IMR-90 (cell line): Measurements from ENCODE around the gene TSGA10IP. TPM values are rescaled to one million over a fixed set of nuclear protein-coding genes. Genes with fewer than 3 reads are reported as not detected.

Source experiments
- ATAC-seq: fragments of 200-7000 bp; cut with Tn5 transposase; 2 replicates; pipeline ENCODE4 v1.9.1; 2020; ENCODE audit warnings: low read depth, mild to moderate bottlenecking, moderate library complexity
- BruUV-seq: library from RNA; stranded (reverse); fragments of 400-500 nt; replicated peaks from 2 replicates; lab custom pipeline; 2021; lab: Mats Ljungman, UMichigan
- CTCF ChIA-PET: fragments of 300-600 bp; formaldehyde crosslinking; extraction: SDS; loops from one replicate; lab custom pipeline; 2021; ENCODE audit warnings: antibody characterized with exemption; lab: Yijun Ruan, JAX
- POLR2A ChIA-PET: fragments of 300-600 bp; sonication (Branson Sonifier 250); formaldehyde crosslinking; loops from one replicate; lab custom pipeline; 2022; ENCODE audit warnings: antibody characterized with exemption; ENCODE audit not compliant: unreplicated experiment; lab: Charles Lee
- DNase-seq: peaks from one replicate; pipeline ENCODE4 v3.0.0; 2013
- H2AFZ ChIP-seq: replicated peaks from 2 replicates; pipeline ENCODE3; 2013; ENCODE audit warnings: low read length, mild to moderate bottlenecking; ENCODE audit not compliant: poor library complexity
- H2AK5ac ChIP-seq: 2 replicates; pipeline ENCODE4 v1.6.1; 2013; ENCODE audit warnings: low read depth, low read length, inconsistent platforms
- H2AK9ac ChIP-seq: replicated peaks from 2 replicates; pipeline ENCODE3; 2013; ENCODE audit warnings: mild to moderate bottlenecking, low read depth, low read length, moderate library complexity; ENCODE audit not compliant: poor library complexity
- H2BK120ac ChIP-seq: 2 replicates; pipeline ENCODE4 v1.6.1; 2013; ENCODE audit warnings: low read depth, low read length, inconsistent platforms
- H2BK15ac ChIP-seq: 3 replicates; pipeline ENCODE4 v1.6.1; 2013; ENCODE audit warnings: low read depth, low read length, inconsistent platforms
- H2BK20ac ChIP-seq: 2 replicates; pipeline ENCODE4 v1.6.1; 2013; ENCODE audit warnings: low read depth, mild to moderate bottlenecking, inconsistent platforms, low read length, moderate library complexity
- H2BK5ac ChIP-seq: 2 replicates; pipeline ENCODE4 v1.6.1; 2013; ENCODE audit warnings: mild to moderate bottlenecking, low read depth, low read length, inconsistent platforms; ENCODE audit not compliant: poor library complexity, severe bottlenecking
- H3K14ac ChIP-seq: replicated peaks from 2 replicates; pipeline ENCODE4 v1.6.1; 2013; ENCODE audit warnings: low read depth, low read length, inconsistent platforms
- H3K18ac ChIP-seq: 2 replicates; pipeline ENCODE4 v1.6.1; 2013; ENCODE audit warnings: low read depth, low read length, control low read depth
- H3K23ac ChIP-seq: 2 replicates; pipeline ENCODE4 v1.6.1; 2013; ENCODE audit warnings: low read depth, low read length, inconsistent platforms
- H3K27ac ChIP-seq: 2 replicates; pipeline ENCODE4 v1.5.1; 2013; ENCODE audit warnings: mild to moderate bottlenecking, control low read depth, low read length; ENCODE audit not compliant: insufficient read depth
- H3K27me3 ChIP-seq: 2 replicates; pipeline ENCODE4 v1.6.1; 2013; ENCODE audit warnings: low read length; ENCODE audit not compliant: control insufficient read depth, insufficient read depth
- H3K36me3 ChIP-seq: 2 replicates; pipeline ENCODE4 v1.6.1; 2013; ENCODE audit warnings: low read length, mixed read lengths; ENCODE audit not compliant: control insufficient read depth, insufficient read depth
- H3K4ac ChIP-seq: 2 replicates; pipeline ENCODE4 v1.6.1; 2013; ENCODE audit warnings: low read depth, low read length, inconsistent platforms
- H3K4me1 ChIP-seq: 2 replicates; pipeline ENCODE4 v1.6.1; 2013; ENCODE audit warnings: low read length, mixed read lengths; ENCODE audit not compliant: control insufficient read depth, insufficient read depth
- H3K4me2 ChIP-seq: 2 replicates; pipeline ENCODE4 v1.6.1; 2013; ENCODE audit warnings: low read depth, mild to moderate bottlenecking, control low read depth, low read length, moderate library complexity
- H3K4me3 ChIP-seq: 2 replicates; pipeline ENCODE4 v1.5.1; 2013; ENCODE audit warnings: low read depth, mild to moderate bottlenecking, control low read depth, low read length, moderate library complexity; ENCODE audit not compliant: insufficient read depth
- H3K56ac ChIP-seq: 2 replicates; pipeline ENCODE4 v1.6.1; 2013; ENCODE audit warnings: low read length, inconsistent platforms; ENCODE audit not compliant: insufficient read depth; ENCODE audit errors: extremely low read depth
- H3K79me1 ChIP-seq, 2 experiments: 2 replicates each; pipeline ENCODE4 v1.6.1; 2013; ENCODE audit warnings: low read length in 2 of 2, inconsistent platforms in 1 of 2, low read depth in 1 of 2
- H3K9ac ChIP-seq: 2 replicates; pipeline ENCODE4 v1.6.1; 2013; ENCODE audit warnings: low read depth, low read length, control low read depth
- H3K9me1 ChIP-seq: 2 replicates; pipeline ENCODE4 v1.6.1; 2013; ENCODE audit warnings: low read length, inconsistent platforms; ENCODE audit not compliant: insufficient read depth
- H3K9me3 ChIP-seq: 2 replicates; pipeline ENCODE4 v1.6.1; 2013; ENCODE audit warnings: low read length; ENCODE audit not compliant: control insufficient read depth, insufficient read depth
- H4K20me1 ChIP-seq: 2 replicates; pipeline ENCODE4 v1.6.1; 2013; ENCODE audit warnings: low read length, inconsistent platforms; ENCODE audit not compliant: insufficient read depth
- H4K5ac ChIP-seq: 2 replicates; pipeline ENCODE4 v1.6.1; 2013; ENCODE audit warnings: mild to moderate bottlenecking, low read depth, low read length, control low read depth
- H4K8ac ChIP-seq, 2 experiments: 2 replicates each; pipeline ENCODE4 v1.6.1; 2013; ENCODE audit warnings: low read depth in 2 of 2, low read length in 2 of 2, control low read depth in 1 of 2, inconsistent platforms in 1 of 2
- H4K91ac ChIP-seq: 2 replicates; pipeline ENCODE4 v1.6.1; 2013; ENCODE audit warnings: low read depth, low read length, inconsistent platforms; ENCODE audit not compliant: insufficient read depth
- BHLHE40 ChIP-seq: fragments of 150-350 bp; IDR thresholded peaks from 2 replicates; pipeline ENCODE4 v1.6.1; 2016; ENCODE audit warnings: mild to moderate bottlenecking, low read depth, low read length
- CEBPB ChIP-seq: IDR thresholded peaks from 2 replicates; pipeline ENCODE4 v1.6.1; 2012; ENCODE audit warnings: low read depth, low read length, improper control_type of control experiment
- CHD1 ChIP-seq: IDR thresholded peaks from 2 replicates; pipeline ENCODE4 v1.6.1; 2012; ENCODE audit warnings: low read depth, low read length, improper control_type of control experiment
- CTCF ChIP-seq: conservative IDR thresholded peaks from 2 replicates; pipeline ENCODE4 v1.5.1; 2012; ENCODE audit warnings: mild to moderate bottlenecking, low read depth, low read length, improper control_type of control experiment
- ELK1 ChIP-seq: fragments of 150-350 bp; IDR thresholded peaks from 2 replicates; pipeline ENCODE4 v1.6.1; 2016; ENCODE audit warnings: low read depth, mild to moderate bottlenecking, low read length, moderate library complexity, borderline replicate concordance
- FOS ChIP-seq: fragments of 150-350 bp; IDR thresholded peaks from 2 replicates; pipeline ENCODE4 v1.6.1; 2016; ENCODE audit warnings: low read depth, low read length
- MAFK ChIP-seq: IDR thresholded peaks from 2 replicates; pipeline ENCODE4 v1.6.1; 2012; ENCODE audit warnings: low read depth, low read length, improper control_type of control experiment
- MAZ ChIP-seq: IDR thresholded peaks from 2 replicates; pipeline ENCODE4 v1.6.1; 2012; ENCODE audit warnings: low read depth, mild to moderate bottlenecking, low read length, improper control_type of control experiment, moderate library complexity, borderline replicate concordance
- MXI1 ChIP-seq: IDR thresholded peaks from 2 replicates; pipeline ENCODE4 v1.6.1; 2012; ENCODE audit warnings: low read depth, mild to moderate bottlenecking, low read length, moderate library complexity, borderline replicate concordance
- NFE2L2 ChIP-seq: fragments of 150-350 bp; IDR thresholded peaks from 2 replicates; pipeline ENCODE4 v1.6.1; 2016; ENCODE audit warnings: low read depth, mild to moderate bottlenecking, low read length
- POLR2A ChIP-seq: IDR thresholded peaks from 2 replicates; pipeline ENCODE4 v1.6.1; 2012; ENCODE audit warnings: mild to moderate bottlenecking, low read depth, low read length
- RAD21 ChIP-seq: IDR thresholded peaks from 2 replicates; pipeline ENCODE4 v1.6.1; 2012; ENCODE audit warnings: low read length, improper control_type of control experiment
- RFX5 ChIP-seq: IDR thresholded peaks from 2 replicates; pipeline ENCODE4 v1.8.0; 2012; ENCODE audit warnings: low read depth, mild to moderate bottlenecking, low read length, moderate library complexity
- SMC3 ChIP-seq: fragments of 150-350 bp; IDR thresholded peaks from 2 replicates; pipeline ENCODE4 v1.6.1; 2016; ENCODE audit warnings: low read depth, mild to moderate bottlenecking, antibody characterized with exemption, low read length, moderate library complexity
- WGBS, 2 experiments: methylation state at CpG; one replicate each; pipeline versions ENCODE4 v1.1.5 to v1.1.7; 2013; ENCODE audit warnings: missing lambda C conversion rate in 2 of 2; ENCODE audit not compliant: insufficient read length in 1 of 2; ENCODE audit errors: extremely low coverage in 2 of 2; 5-methylcytosine and 5-hydroxymethylcytosine counted together
- dilution Hi-C: fragments of 300-500 bp; cut with HindIII; formaldehyde crosslinking; loops from one replicate; pipeline ENCODE4 v1.14.3; 2018; ENCODE audit warnings: low sequenced_read_pairs; ENCODE audit not compliant: unreplicated experiment
- in situ Hi-C: fragments of 300-500 bp; cut with MboI; formaldehyde crosslinking; loops from 3 replicates; pipeline ENCODE4 v1.14.3; 2019; ENCODE audit warnings: low sequenced_read_pairs, inconsistent platforms, mixed read lengths
- intact Hi-C: fragments of 100-400 bp; cut with micrococcal nuclease; formaldehyde crosslinking; loops from 2 replicates; pipeline ENCODE4 v1.10.0; 2022
- polyA plus RNA-seq, 3 experiments: library from polyadenylated mRNA; depleted of rRNA; stranded (reverse); fragments of >200 nt; gene quantifications; 2 replicates each; pipeline ENCODE4 v1.2.3, GENCODE V29; 2012; ENCODE audit warnings: low replicate concordance in 1 of 3
- total RNA-seq: library from RNA; depleted of rRNA; stranded (reverse); fragments of >200 nt; gene quantifications from 2 replicates; pipeline ENCODE4 v1.2.3, GENCODE V29; 2012
- TF ChIP-seq, protein P1 (sequence below): fragments of 150-350 bp; IDR thresholded peaks from 2 replicates; pipeline ENCODE4 v1.6.1; 2017; ENCODE audit warnings: mild to moderate bottlenecking, antibody characterized with exemption, low read length, low read depth

The TSGA10IP gene
- total and polyA plus RNA-seq, 2 of the 4 experiments (the other 2 are of a cell fraction), result 0.21 TPM; not detected in 1

DNA sequence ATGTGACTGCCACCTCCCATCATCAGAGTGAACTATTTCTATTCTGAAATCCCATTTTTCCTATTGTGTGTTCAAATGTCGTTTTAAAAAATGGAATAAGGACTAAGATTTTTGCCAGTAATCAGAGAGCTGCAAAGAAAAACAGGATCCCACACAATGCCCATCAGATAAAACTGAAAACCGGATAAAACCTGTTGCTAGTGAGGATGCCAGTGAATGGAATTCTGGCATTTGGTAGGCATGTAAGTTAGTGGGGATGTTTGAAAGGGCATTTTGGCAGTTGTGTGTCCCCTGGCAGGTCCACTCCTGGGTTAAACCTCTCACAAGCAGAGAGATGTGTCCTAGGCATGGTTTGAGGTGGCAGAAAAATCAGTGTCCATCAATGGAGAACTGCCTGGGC lies 19.9 kb upstream of the TSGA10IP start:
- no peak overlapping the region for H3K27ac ChIP-seq
- H3K9ac ChIP-seq, result no peak overlapping the region
- H3K23ac ChIP-seq, result no peak overlapping the region
- H3K9me3 ChIP-seq, result no peaks in the 10 kb centered on the region
- no peak overlapping the region for H2AFZ ChIP-seq
- H3K4me3 ChIP-seq, result no peak overlapping the region
- no peak for TF ChIP-seq MAZ
- TF ChIP-seq RFX5, result no peak
- TF ChIP-seq CHD1, result no peak
- TF ChIP-seq BHLHE40, result no peak
- no peak for TF ChIP-seq MAFK
- no peak for TF ChIP-seq ELK1
- no peak for TF ChIP-seq MXI1
- TF ChIP-seq SMC3, result no peak
- TF ChIP-seq, protein P1, sequence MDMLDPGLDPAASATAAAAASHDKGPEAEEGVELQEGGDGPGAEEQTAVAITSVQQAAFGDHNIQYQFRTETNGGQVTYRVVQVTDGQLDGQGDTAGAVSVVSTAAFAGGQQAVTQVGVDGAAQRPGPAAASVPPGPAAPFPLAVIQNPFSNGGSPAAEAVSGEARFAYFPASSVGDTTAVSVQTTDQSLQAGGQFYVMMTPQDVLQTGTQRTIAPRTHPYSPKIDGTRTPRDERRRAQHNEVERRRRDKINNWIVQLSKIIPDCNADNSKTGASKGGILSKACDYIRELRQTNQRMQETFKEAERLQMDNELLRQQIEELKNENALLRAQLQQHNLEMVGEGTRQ, result no peak
- no peak for TF ChIP-seq NFE2L2
- TF ChIP-seq RAD21, result no peak
- no peak for TF ChIP-seq POLR2A
- TF ChIP-seq CTCF, result no peak
- TF ChIP-seq CEBPB, result no peak
- no peak for TF ChIP-seq FOS
- no peak overlapping the region for H3K4me2 ChIP-seq
- H2BK120ac ChIP-seq, result no peak overlapping the region
- no peak overlapping the region for H4K5ac ChIP-seq
- no CpG with 5 or more reads among the region's 2 CpGs for WGBS, 2 experiments
- H4K91ac ChIP-seq, result no peak overlapping the region
- H3K79me1 ChIP-seq, result peaks cover 12 to 38% of the 10 kb centered on the region in 2 experiments
- no peak overlapping the region for H2AK5ac ChIP-seq
- ATAC-seq, result no peak
- H3K9me1 ChIP-seq, result no peaks in the 10 kb centered on the region; the same call in 1 of the 2 replicates
- dilution Hi-C loops, result no loop called here
- ChIA-PET CTCF (no interaction called here), POLR2A (interaction anchor here (0.6 kb wide), 1 partner anchor 214 kb away, joined by 4 read pairs; no protein-coding TSS in a partner anchor)
- no peak overlapping the region for H4K8ac ChIP-seq
- H3K14ac ChIP-seq, result no peak overlapping the region
- H3K56ac ChIP-seq, result no peak overlapping the region
- no peaks in the 10 kb centered on the region for H3K27me3 ChIP-seq
- no peak overlapping the region for H3K4ac ChIP-seq
- no TSS peak for BruUV-seq
- no peak for DNase-seq
- no peak overlapping the region for H2BK15ac ChIP-seq
- intact Hi-C loops, result no loop called here
- no peak overlapping the region for H2BK20ac ChIP-seq
- in situ Hi-C loops, result no loop called here
- H2AK9ac ChIP-seq, result no peak overlapping the region
- no peak overlapping the region for H2BK5ac ChIP-seq
- H3K4me1 ChIP-seq, result peaks cover 6% of the 10 kb centered on the region
- H4K20me1 ChIP-seq, result peaks cover 4% of the 10 kb centered on the region; the same call in 1 of the 2 replicates
- H3K18ac ChIP-seq, result no peak overlapping the region
- H3K36me3 ChIP-seq, result peaks cover 30% of the 10 kb centered on the region
